IMR-90 (cell line): ENCODE results near the gene TCEAL4. TPM values are rescaled to one million over a fixed set of nuclear protein-coding genes. Genes with fewer than 3 reads are reported as not detected.

ENCODE experiments used
- ATAC-seq: fragments of 200-7000 bp; cut with Tn5 transposase; 2 replicates; pipeline ENCODE4 v1.9.1; 2020; ENCODE audit warnings: low read depth, mild to moderate bottlenecking, moderate library complexity
- BruUV-seq: library from RNA; stranded (reverse); fragments of 400-500 nt; replicated peaks from 2 replicates; lab custom pipeline; 2021; lab: Mats Ljungman, UMichigan
- CTCF ChIA-PET: fragments of 300-600 bp; formaldehyde crosslinking; extraction: SDS; loops from one replicate; lab custom pipeline; 2021; ENCODE audit warnings: antibody characterized with exemption; lab: Yijun Ruan, JAX
- POLR2A ChIA-PET: fragments of 300-600 bp; sonication (Branson Sonifier 250); formaldehyde crosslinking; loops from one replicate; lab custom pipeline; 2022; ENCODE audit warnings: antibody characterized with exemption; ENCODE audit not compliant: unreplicated experiment; lab: Charles Lee
- DNase-seq: peaks from one replicate; pipeline ENCODE4 v3.0.0; 2013
- H2AFZ ChIP-seq: replicated peaks from 2 replicates; pipeline ENCODE3; 2013; ENCODE audit warnings: low read length, mild to moderate bottlenecking; ENCODE audit not compliant: poor library complexity
- H2AK5ac ChIP-seq: 2 replicates; pipeline ENCODE4 v1.6.1; 2013; ENCODE audit warnings: low read depth, low read length, inconsistent platforms
- H2AK9ac ChIP-seq: replicated peaks from 2 replicates; pipeline ENCODE3; 2013; ENCODE audit warnings: mild to moderate bottlenecking, low read depth, low read length, moderate library complexity; ENCODE audit not compliant: poor library complexity
- H2BK120ac ChIP-seq: 2 replicates; pipeline ENCODE4 v1.6.1; 2013; ENCODE audit warnings: low read depth, low read length, inconsistent platforms
- H2BK15ac ChIP-seq: 3 replicates; pipeline ENCODE4 v1.6.1; 2013; ENCODE audit warnings: low read depth, low read length, inconsistent platforms
- H2BK20ac ChIP-seq: 2 replicates; pipeline ENCODE4 v1.6.1; 2013; ENCODE audit warnings: low read depth, mild to moderate bottlenecking, inconsistent platforms, low read length, moderate library complexity
- H2BK5ac ChIP-seq: 2 replicates; pipeline ENCODE4 v1.6.1; 2013; ENCODE audit warnings: mild to moderate bottlenecking, low read depth, low read length, inconsistent platforms; ENCODE audit not compliant: poor library complexity, severe bottlenecking
- H3K14ac ChIP-seq: replicated peaks from 2 replicates; pipeline ENCODE4 v1.6.1; 2013; ENCODE audit warnings: low read depth, low read length, inconsistent platforms
- H3K18ac ChIP-seq: 2 replicates; pipeline ENCODE4 v1.6.1; 2013; ENCODE audit warnings: low read depth, low read length, control low read depth
- H3K23ac ChIP-seq: 2 replicates; pipeline ENCODE4 v1.6.1; 2013; ENCODE audit warnings: low read depth, low read length, inconsistent platforms
- H3K27ac ChIP-seq: 2 replicates; pipeline ENCODE4 v1.5.1; 2013; ENCODE audit warnings: mild to moderate bottlenecking, control low read depth, low read length; ENCODE audit not compliant: insufficient read depth
- H3K27me3 ChIP-seq: 2 replicates; pipeline ENCODE4 v1.6.1; 2013; ENCODE audit warnings: low read length; ENCODE audit not compliant: control insufficient read depth, insufficient read depth
- H3K36me3 ChIP-seq: 2 replicates; pipeline ENCODE4 v1.6.1; 2013; ENCODE audit warnings: low read length, mixed read lengths; ENCODE audit not compliant: control insufficient read depth, insufficient read depth
- H3K4ac ChIP-seq: 2 replicates; pipeline ENCODE4 v1.6.1; 2013; ENCODE audit warnings: low read depth, low read length, inconsistent platforms
- H3K4me1 ChIP-seq: 2 replicates; pipeline ENCODE4 v1.6.1; 2013; ENCODE audit warnings: low read length, mixed read lengths; ENCODE audit not compliant: control insufficient read depth, insufficient read depth
- H3K4me2 ChIP-seq: 2 replicates; pipeline ENCODE4 v1.6.1; 2013; ENCODE audit warnings: low read depth, mild to moderate bottlenecking, control low read depth, low read length, moderate library complexity
- H3K4me3 ChIP-seq: 2 replicates; pipeline ENCODE4 v1.5.1; 2013; ENCODE audit warnings: low read depth, mild to moderate bottlenecking, control low read depth, low read length, moderate library complexity; ENCODE audit not compliant: insufficient read depth
- H3K56ac ChIP-seq: 2 replicates; pipeline ENCODE4 v1.6.1; 2013; ENCODE audit warnings: low read length, inconsistent platforms; ENCODE audit not compliant: insufficient read depth; ENCODE audit errors: extremely low read depth
- H3K79me1 ChIP-seq, 2 experiments: 2 replicates each; pipeline ENCODE4 v1.6.1; 2013; ENCODE audit warnings: low read length in 2 of 2, inconsistent platforms in 1 of 2, low read depth in 1 of 2
- H3K9ac ChIP-seq: 2 replicates; pipeline ENCODE4 v1.6.1; 2013; ENCODE audit warnings: low read depth, low read length, control low read depth
- H3K9me1 ChIP-seq: 2 replicates; pipeline ENCODE4 v1.6.1; 2013; ENCODE audit warnings: low read length, inconsistent platforms; ENCODE audit not compliant: insufficient read depth
- H3K9me3 ChIP-seq: 2 replicates; pipeline ENCODE4 v1.6.1; 2013; ENCODE audit warnings: low read length; ENCODE audit not compliant: control insufficient read depth, insufficient read depth
- H4K20me1 ChIP-seq: 2 replicates; pipeline ENCODE4 v1.6.1; 2013; ENCODE audit warnings: low read length, inconsistent platforms; ENCODE audit not compliant: insufficient read depth
- H4K5ac ChIP-seq: 2 replicates; pipeline ENCODE4 v1.6.1; 2013; ENCODE audit warnings: mild to moderate bottlenecking, low read depth, low read length, control low read depth
- H4K8ac ChIP-seq, 2 experiments: 2 replicates each; pipeline ENCODE4 v1.6.1; 2013; ENCODE audit warnings: low read depth in 2 of 2, low read length in 2 of 2, control low read depth in 1 of 2, inconsistent platforms in 1 of 2
- H4K91ac ChIP-seq: 2 replicates; pipeline ENCODE4 v1.6.1; 2013; ENCODE audit warnings: low read depth, low read length, inconsistent platforms; ENCODE audit not compliant: insufficient read depth
- CEBPB ChIP-seq: IDR thresholded peaks from 2 replicates; pipeline ENCODE4 v1.6.1; 2012; ENCODE audit warnings: low read depth, low read length, improper control_type of control experiment
- MAFK ChIP-seq: IDR thresholded peaks from 2 replicates; pipeline ENCODE4 v1.6.1; 2012; ENCODE audit warnings: low read depth, low read length, improper control_type of control experiment
- MAZ ChIP-seq: IDR thresholded peaks from 2 replicates; pipeline ENCODE4 v1.6.1; 2012; ENCODE audit warnings: low read depth, mild to moderate bottlenecking, low read length, improper control_type of control experiment, moderate library complexity, borderline replicate concordance
- NFE2L2 ChIP-seq: fragments of 150-350 bp; IDR thresholded peaks from 2 replicates; pipeline ENCODE4 v1.6.1; 2016; ENCODE audit warnings: low read depth, mild to moderate bottlenecking, low read length
- RCOR1 ChIP-seq: IDR thresholded peaks from 2 replicates; pipeline ENCODE4 v1.6.1; 2012; ENCODE audit warnings: mild to moderate bottlenecking, low read length, improper control_type of control experiment; ENCODE audit not compliant: insufficient replicate concordance
- WGBS, 2 experiments: methylation state at CpG; one replicate each; pipeline versions ENCODE4 v1.1.5 to v1.1.7; 2013; ENCODE audit warnings: missing lambda C conversion rate in 2 of 2; ENCODE audit not compliant: insufficient read length in 1 of 2; ENCODE audit errors: extremely low coverage in 2 of 2; 5-methylcytosine and 5-hydroxymethylcytosine counted together
- dilution Hi-C: fragments of 300-500 bp; cut with HindIII; formaldehyde crosslinking; loops from one replicate; pipeline ENCODE4 v1.14.3; 2018; ENCODE audit warnings: low sequenced_read_pairs; ENCODE audit not compliant: unreplicated experiment
- in situ Hi-C: fragments of 300-500 bp; cut with MboI; formaldehyde crosslinking; loops from 3 replicates; pipeline ENCODE4 v1.14.3; 2019; ENCODE audit warnings: low sequenced_read_pairs, inconsistent platforms, mixed read lengths
- intact Hi-C: fragments of 100-400 bp; cut with micrococcal nuclease; formaldehyde crosslinking; loops from 2 replicates; pipeline ENCODE4 v1.10.0; 2022
- polyA plus RNA-seq, 3 experiments: library from polyadenylated mRNA; depleted of rRNA; stranded (reverse); fragments of >200 nt; gene quantifications; 2 replicates each; pipeline ENCODE4 v1.2.3, GENCODE V29; 2012; ENCODE audit warnings: low replicate concordance in 1 of 3
- total RNA-seq: library from RNA; depleted of rRNA; stranded (reverse); fragments of >200 nt; gene quantifications from 2 replicates; pipeline ENCODE4 v1.2.3, GENCODE V29; 2012
- TF ChIP-seq, protein P1 (sequence below): fragments of 150-350 bp; IDR thresholded peaks from 2 replicates; pipeline ENCODE4 v1.6.1; 2017; ENCODE audit warnings: mild to moderate bottlenecking, antibody characterized with exemption, low read length, low read depth

Gene TCEAL4
- total and polyA plus RNA-seq, 2 of the 4 experiments (the other 2 are of a cell fraction), result 11.1 to 31.9 TPM

DNA sequence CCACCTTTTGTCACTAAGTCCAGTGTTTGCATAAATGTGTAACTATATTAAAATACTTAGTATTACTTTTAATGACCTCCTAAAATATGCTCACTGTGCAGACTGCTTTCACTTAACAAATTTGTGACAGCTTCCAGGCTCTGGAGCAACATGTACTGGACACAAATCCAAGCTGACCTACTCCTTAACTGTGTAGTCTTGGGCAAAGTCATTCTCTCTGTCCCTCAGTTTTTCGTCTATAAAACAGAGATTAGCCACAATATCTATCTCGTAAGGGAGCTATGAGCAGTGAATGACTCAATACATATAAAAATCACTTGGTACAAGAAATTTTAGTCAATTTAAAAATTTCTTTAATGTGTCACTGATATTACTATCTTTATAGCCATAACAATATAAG is 45.6 kb upstream of the TCEAL4 start:
- POLR2A ChIA-PET, result interaction anchor here (0.6 kb wide), 1 partner anchor 146 kb away, joined by 3 read pairs; no protein-coding TSS in a partner anchor
- in situ Hi-C loops, result loop anchor here (5.0 to 25.0 kb wide), 3 partner anchors 135 to 598 kb away; no protein-coding TSS in a partner anchor

More for the DNA sequence above, 45.6 kb upstream of the TCEAL4 start:
- no peak for DNase-seq
- H2AFZ ChIP-seq, result no peak overlapping the region
- no peak overlapping the region for H3K56ac ChIP-seq
- no peak overlapping the region for H2BK120ac ChIP-seq
- H3K18ac ChIP-seq, result peak overlapping the region; percentile 47; the same call in 1 of the 2 replicates
- no peak overlapping the region for H4K91ac ChIP-seq
- H3K14ac ChIP-seq, result no peak overlapping the region
- no peak overlapping the region for H3K4me3 ChIP-seq
- no peak overlapping the region for H3K4ac ChIP-seq
- BruUV-seq, result no TSS peak
- no CpG with 5 or more reads among the region's 2 CpGs for WGBS, 2 experiments
- H3K4me2 ChIP-seq, result peak overlapping the region; percentile 50; the same call in 1 of the 2 replicates
- intact Hi-C loops, result loop anchor here (5.0 kb wide), 2 partner anchors 38 to 93 kb away; no protein-coding TSS in a partner anchor
- no peak for TF ChIP-seq NFE2L2
- TF ChIP-seq RCOR1, result no peak
- TF ChIP-seq, protein P1, sequence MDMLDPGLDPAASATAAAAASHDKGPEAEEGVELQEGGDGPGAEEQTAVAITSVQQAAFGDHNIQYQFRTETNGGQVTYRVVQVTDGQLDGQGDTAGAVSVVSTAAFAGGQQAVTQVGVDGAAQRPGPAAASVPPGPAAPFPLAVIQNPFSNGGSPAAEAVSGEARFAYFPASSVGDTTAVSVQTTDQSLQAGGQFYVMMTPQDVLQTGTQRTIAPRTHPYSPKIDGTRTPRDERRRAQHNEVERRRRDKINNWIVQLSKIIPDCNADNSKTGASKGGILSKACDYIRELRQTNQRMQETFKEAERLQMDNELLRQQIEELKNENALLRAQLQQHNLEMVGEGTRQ, result no peak
- TF ChIP-seq MAFK, result no peak
- no peak for TF ChIP-seq CEBPB
- TF ChIP-seq MAZ, result no peak
- peaks cover 6% of the 10 kb centered on the region for H3K27me3 ChIP-seq
- no peak for ATAC-seq
- no peak overlapping the region; the same call in 1 of the 2 replicates for H3K9ac ChIP-seq
- CTCF ChIA-PET, result no interaction called here
- no peaks in the 10 kb centered on the region for H3K9me3 ChIP-seq
- no peaks in the 10 kb centered on the region for H3K36me3 ChIP-seq
- no peak overlapping the region for H3K23ac ChIP-seq
- H2AK5ac ChIP-seq, result no peak overlapping the region
- no peaks in the 10 kb centered on the region for H3K79me1 ChIP-seq
- no peak overlapping the region for H3K27ac ChIP-seq
- H3K4me1 ChIP-seq, result peaks cover 2% of the 10 kb centered on the region
- H2BK5ac ChIP-seq, result no peak overlapping the region
- dilution Hi-C loops, result no loop called here
- no peak overlapping the region for H2BK15ac ChIP-seq
- H2AK9ac ChIP-seq, result no peak overlapping the region
- no peaks in the 10 kb centered on the region for H3K9me1 ChIP-seq
- 0 out of 4 replicates have a peak overlapping the region, but pooled peaks of 1 of the 2 experiments have one; percentile 30 for H4K8ac ChIP-seq
- no peaks in the 10 kb centered on the region for H4K20me1 ChIP-seq
- no peak overlapping the region for H4K5ac ChIP-seq
- no peak overlapping the region for H2BK20ac ChIP-seq
